GM10266 (cell line): ENCODE measurements around the gene RDH13.

Source experiments
- DNase-seq: peaks from one replicate; pipeline ENCODE4 v3.0.0; 2012; ENCODE audit errors: extremely low spot score
- CTCF ChIP-seq: IDR thresholded peaks from 2 replicates; pipeline ENCODE4 v1.5.1; 2012; ENCODE audit warnings: mild to moderate bottlenecking, low read depth; ENCODE audit not compliant: control insufficient read depth, insufficient read depth; ENCODE audit errors: missing control alignments

The RDH13 gene

GRCh38 chr19:55079400-55080038 lies 16.6 kb upstream of the RDH13 start:
- no peak for TF ChIP-seq CTCF
- no peak for DNase-seq

GRCh38 chr19:55078996-55079395 lies 16.0 kb upstream of the RDH13 start:
- no peak for TF ChIP-seq CTCF
- no peak for DNase-seq

GRCh38 chr19:55077106-55077505 lies 14.2 kb upstream of the RDH13 start:
- no peak for TF ChIP-seq CTCF
- DNase-seq = no peak

GRCh38 chr19:55076321-55076720 lies 13.4 kb upstream of the RDH13 start:
- TF ChIP-seq CTCF = no peak
- no peak for DNase-seq

GRCh38 chr19:55075371-55075998 lies 12.5 kb upstream of the RDH13 start, which contains the start of gene EPS8L1:
Gene EPS8L1 (plus strand): TSS chr19:55075869. CDS start chr19:55076445, 576 bp downstream.
- no peak for DNase-seq

GRCh38 chr19:55071913-55072312 lies 9.0 kb upstream of the RDH13 start:
- TF ChIP-seq CTCF = no peak
- no peak for DNase-seq

More at GRCh38 chr19:55075371-55075998, 12.5 kb upstream of the RDH13 start, which contains the start of gene EPS8L1:
- no peak for TF ChIP-seq CTCF

GRCh38 chr19:55071129-55071502 lies 8.2 kb upstream of the RDH13 start:
- no peak for DNase-seq
- no peak for TF ChIP-seq CTCF
